GM10266 (cell line): ENCODE data around the gene FSD2.

Experiments used
- DNase-seq: peaks from one replicate; pipeline ENCODE4 v3.0.0; 2012; ENCODE audit errors: extremely low spot score
- CTCF ChIP-seq: IDR thresholded peaks from 2 replicates; pipeline ENCODE4 v1.5.1; 2012; ENCODE audit warnings: mild to moderate bottlenecking, low read depth; ENCODE audit not compliant: control insufficient read depth, insufficient read depth; ENCODE audit errors: missing control alignments

Gene FSD2

GRCh38 chr15:82840166-82840565, 34.3 kb upstream of the FSD2 start:
- no peak for TF ChIP-seq CTCF
- DNase-seq: no peak

- TF ChIP-seq CTCF: no peak
- DNase-seq: no peak
These were observed 33.3 kb upstream of the FSD2 start for GRCh38 chr15:82839136-82839535.

- DNase-seq: no peak
- TF ChIP-seq CTCF: no peak
These were observed 32.3 kb upstream of the FSD2 start for GRCh38 chr15:82838096-82838735.

GRCh38 chr15:82835391-82835917, 29.6 kb upstream of the FSD2 start:
- TF ChIP-seq CTCF: no peak
- no peak for DNase-seq

GRCh38 chr15:82833362-82833682, 27.5 kb upstream of the FSD2 start:
- DNase-seq: no peak
- TF ChIP-seq CTCF: no peak

- DNase-seq: peak; percentile 53
- no peak for TF ChIP-seq CTCF
These were observed 26.9 kb upstream of the FSD2 start for GRCh38 chr15:82832601-82833361.

GRCh38 chr15:82831894-82832600, 26.2 kb upstream of the FSD2 start:
- no peak for DNase-seq
- TF ChIP-seq CTCF: no peak
